Calu3 (cell line): ENCODE measurements around the gene APPBP2. TPM values are rescaled to one million over a fixed set of nuclear protein-coding genes. Genes with fewer than 3 reads are reported as not detected.

Source experiments
- BruUV-seq: library from RNA; stranded (reverse); fragments of 400-500 nt; replicated peaks from 2 replicates; lab custom pipeline; 2021; lab: Mats Ljungman, UMichigan
- CTCF ChIA-PET: fragments of 300-600 bp; sonication (Branson Sonifier 250); formaldehyde crosslinking; loops from one replicate; lab custom pipeline; 2022; ENCODE audit warnings: antibody characterized with exemption; lab: Charles Lee
- DNase-seq: peaks from one replicate; pipeline ENCODE4 v3.0.0; 2022
- H3K27ac Mint-ChIP-seq: one replicate; pipeline ENCODE4 v1.8.0; 2022; ENCODE audit warnings: mixed read lengths; ENCODE audit not compliant: unreplicated experiment
- H3K27me3 Mint-ChIP-seq: one replicate; pipeline ENCODE4 v1.8.0; 2022; ENCODE audit warnings: mixed read lengths; ENCODE audit not compliant: unreplicated experiment
- H3K36me3 Mint-ChIP-seq: one replicate; pipeline ENCODE4 v1.8.0; 2022; ENCODE audit warnings: mild to moderate bottlenecking, moderate library complexity, mixed read lengths; ENCODE audit not compliant: insufficient read depth, unreplicated experiment
- H3K4me1 Mint-ChIP-seq: one replicate; pipeline ENCODE4 v1.8.0; 2022; ENCODE audit warnings: mild to moderate bottlenecking, low read depth, mixed read lengths; ENCODE audit not compliant: unreplicated experiment
- H3K4me3 Mint-ChIP-seq: one replicate; pipeline ENCODE4 v1.8.0; 2022; ENCODE audit warnings: mild to moderate bottlenecking, low read depth, moderate library complexity, mixed read lengths; ENCODE audit not compliant: unreplicated experiment
- H3K9me3 Mint-ChIP-seq: one replicate; pipeline ENCODE4 v1.8.0; 2022; ENCODE audit warnings: low read depth, mixed read lengths; ENCODE audit not compliant: unreplicated experiment
- intact Hi-C: fragments of 100-400 bp; cut with micrococcal nuclease; formaldehyde crosslinking; loops from one replicate; pipeline ENCODE4 v1.10.0; 2022; ENCODE audit not compliant: unreplicated experiment
- total RNA-seq: library from RNA; stranded (reverse); gene quantifications from 2 replicates; pipeline ENCODE4 v1.2.3, GENCODE V29; 2022
- TF ChIP-seq, protein P1 (sequence below): fragments of 200-600 bp; IDR thresholded peaks from one replicate; pipeline ENCODE4 v1.8.0; 2022; ENCODE audit warnings: antibody characterized with exemption; ENCODE audit not compliant: unreplicated experiment

Gene APPBP2
- total RNA-seq, 1 experiment from 2014 or later, result 24.3 TPM

DNA sequence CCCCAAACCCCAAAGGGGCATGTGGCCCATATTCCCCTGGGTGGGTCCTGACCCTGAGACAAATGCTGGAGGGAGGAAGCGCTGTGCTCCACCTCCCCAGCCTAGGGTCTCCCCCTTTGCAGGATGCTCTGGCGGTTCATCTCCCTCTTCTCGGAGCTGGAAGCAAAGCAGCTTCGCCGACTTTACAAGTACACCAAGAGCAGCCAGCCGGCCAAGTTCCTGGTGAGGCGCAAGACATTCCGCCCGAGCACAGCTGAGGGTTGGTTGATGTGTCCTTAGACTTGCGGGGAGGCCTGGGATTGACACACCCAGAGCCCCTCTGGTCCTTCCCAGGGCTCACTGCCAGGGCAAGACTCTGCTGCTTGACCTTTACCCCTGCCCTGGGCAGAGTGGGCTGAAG, 99.4 kb downstream of the APPBP2 start:
- BruUV-seq, result no TSS peak
- CTCF ChIA-PET, result no interaction called here
- Mint-ChIP-seq H3K4me1 (no peaks in the 10 kb centered on the region), H3K36me3 (no peaks in the 10 kb centered on the region), H3K27me3 (peaks cover 13% of the 10 kb centered on the region), H3K9me3 (no peaks in the 10 kb centered on the region), H3K4me3 (no peak overlapping the region), H3K27ac (no peak overlapping the region)
- intact Hi-C loops, result no loop called here
- DNase-seq, result no peak
- TF ChIP-seq, protein P1, sequence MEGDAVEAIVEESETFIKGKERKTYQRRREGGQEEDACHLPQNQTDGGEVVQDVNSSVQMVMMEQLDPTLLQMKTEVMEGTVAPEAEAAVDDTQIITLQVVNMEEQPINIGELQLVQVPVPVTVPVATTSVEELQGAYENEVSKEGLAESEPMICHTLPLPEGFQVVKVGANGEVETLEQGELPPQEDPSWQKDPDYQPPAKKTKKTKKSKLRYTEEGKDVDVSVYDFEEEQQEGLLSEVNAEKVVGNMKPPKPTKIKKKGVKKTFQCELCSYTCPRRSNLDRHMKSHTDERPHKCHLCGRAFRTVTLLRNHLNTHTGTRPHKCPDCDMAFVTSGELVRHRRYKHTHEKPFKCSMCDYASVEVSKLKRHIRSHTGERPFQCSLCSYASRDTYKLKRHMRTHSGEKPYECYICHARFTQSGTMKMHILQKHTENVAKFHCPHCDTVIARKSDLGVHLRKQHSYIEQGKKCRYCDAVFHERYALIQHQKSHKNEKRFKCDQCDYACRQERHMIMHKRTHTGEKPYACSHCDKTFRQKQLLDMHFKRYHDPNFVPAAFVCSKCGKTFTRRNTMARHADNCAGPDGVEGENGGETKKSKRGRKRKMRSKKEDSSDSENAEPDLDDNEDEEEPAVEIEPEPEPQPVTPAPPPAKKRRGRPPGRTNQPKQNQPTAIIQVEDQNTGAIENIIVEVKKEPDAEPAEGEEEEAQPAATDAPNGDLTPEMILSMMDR, result no peak

- BruUV-seq, result no TSS peak
- H3K4me3 Mint-ChIP-seq, result no peak overlapping the region
- H3K27me3 Mint-ChIP-seq, result peaks cover 13% of the 10 kb centered on the region
- TF ChIP-seq, protein P1, result no peak
- H3K9me3 Mint-ChIP-seq, result no peaks in the 10 kb centered on the region
- DNase-seq, result no peak
- no peaks in the 10 kb centered on the region for H3K36me3 Mint-ChIP-seq
- no peak overlapping the region for H3K27ac Mint-ChIP-seq
- no peaks in the 10 kb centered on the region for H3K4me1 Mint-ChIP-seq
- CTCF ChIA-PET, result no interaction called here
- intact Hi-C loops, result no loop called here
Observed at GRCh38 chr17:60425626-60426025, 100.4 kb downstream of the APPBP2 start.

DNA sequence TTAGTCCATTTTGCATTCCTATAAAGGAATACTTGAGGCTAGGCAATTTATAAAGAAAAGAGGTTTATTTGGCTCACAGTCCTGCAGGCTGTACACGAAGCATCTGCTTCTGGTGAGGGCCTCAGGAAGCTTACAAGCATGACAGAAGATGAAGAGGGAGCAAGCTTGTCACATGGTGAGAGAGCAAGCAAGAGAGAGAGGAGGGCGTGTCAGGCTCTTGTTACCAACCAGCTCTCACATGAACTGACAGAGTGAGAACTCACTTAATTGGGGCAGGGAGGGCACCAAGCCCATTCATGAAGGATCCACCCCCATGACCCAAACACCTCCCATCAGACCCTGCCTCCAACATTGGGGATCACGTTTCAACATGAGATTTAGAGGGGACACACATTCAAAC, 102.2 kb downstream of the APPBP2 start:
- intact Hi-C loops, result no loop called here
- Mint-ChIP-seq H3K4me1 (no peaks in the 10 kb centered on the region), H3K4me3 (no peak overlapping the region), H3K27ac (no peak overlapping the region), H3K27me3 (no peaks in the 10 kb centered on the region), H3K9me3 (no peaks in the 10 kb centered on the region), H3K36me3 (no peaks in the 10 kb centered on the region)
- no TSS peak for BruUV-seq
- TF ChIP-seq, protein P1, result no peak
- CTCF ChIA-PET, result interaction anchor here (0.6 kb wide), 1 partner anchor 84 kb away, joined by 3 read pairs; no protein-coding TSS in a partner anchor
- DNase-seq, result no peak

GRCh38 chr17:60422162-60422665, 103.8 kb downstream of the APPBP2 start, which contains the start of gene CHCT1:
TSS of gene CHCT1 (plus strand) at chr17:60422489. CDS start at chr17:60422593, 104 bp downstream.
- intact Hi-C loops, result no loop called here
- no peaks in the 10 kb centered on the region for H3K27me3 Mint-ChIP-seq
- peak within 1 kb of the TSS; percentile 67 for H3K4me3 Mint-ChIP-seq
- DNase-seq, result no peak
- no peaks in the 10 kb centered on the region for H3K36me3 Mint-ChIP-seq
- no peaks in the 10 kb centered on the region for H3K9me3 Mint-ChIP-seq
- TF ChIP-seq, protein P1, result no peak
- H3K4me1 Mint-ChIP-seq, result no peaks in the 10 kb centered on the region
- CTCF ChIA-PET, result no interaction called here
- no TSS peak for BruUV-seq
- H3K27ac Mint-ChIP-seq, result no peak within 1 kb of the TSS
